ENCODE measurements around the gene GSTO2. TPM values are rescaled to one million over a fixed set of nuclear protein-coding genes. Genes with fewer than 3 reads are reported as not detected.

GSTO2 gene
- total RNA-seq, 1 donor from 2014 or later, result 1.2 TPM

- Histone ChIP-seq H3K4me1 (ENCODE audit: insufficient read depth, low read length) (peaks cover 19% of the 10 kb centered on the region), H2AFZ (ENCODE audit: low read depth, low read length) (peak overlapping the region; percentile 37), H3K27me3 (ENCODE audit: insufficient read depth, low read length) (no peaks in the 10 kb centered on the region), H3K9ac (ENCODE audit: low read length) (peak overlapping the region; percentile 20), H3K4me3 (ENCODE audit: insufficient read depth, low read depth, low read length) (peak overlapping the region; percentile 17), H3K36me3 (ENCODE audit: insufficient read depth, low read length) (no peaks in the 10 kb centered on the region), H4K20me1 (ENCODE audit: insufficient read depth, low read length) (no peaks in the 10 kb centered on the region), H3K79me2 (ENCODE audit: insufficient read depth, low read length) (no peaks in the 10 kb centered on the region), H3K27ac (ENCODE audit: low read depth, low read length) (no peak overlapping the region), H3K9me3 (ENCODE audit: insufficient read depth, low read depth, low read length) (no peaks in the 10 kb centered on the region), H3K4me2 (ENCODE audit: low read length) (peak overlapping the region; percentile 71)
- Mint-ChIP-seq H3K27ac (ENCODE audit: unreplicated experiment) (no peak overlapping the region), H3K36me3 (ENCODE audit: low read depth, unreplicated experiment) (no peaks in the 10 kb centered on the region), H3K27me3 (ENCODE audit: low read depth, unreplicated experiment) (peaks cover 4% of the 10 kb centered on the region), H3K4me3 (ENCODE audit: unreplicated experiment) (no peak overlapping the region), H3K4me1 (ENCODE audit: low read depth, unreplicated experiment) (peaks cover 9% of the 10 kb centered on the region), H3K9me3 (ENCODE audit: unreplicated experiment) (no peaks in the 10 kb centered on the region)
- DNase-seq (ENCODE audit: low read depth), result peak; percentile 54
- peak; percentile 91 for FAIRE-seq
- TF ChIP-seq EZH2 (IDR thresholded peaks at IDR 0.05; ENCODE audit: insufficient read depth, low read length), result no peak
- peak; percentile 59 for TF ChIP-seq CTCF (IDR thresholded peaks at IDR 0.05; ENCODE audit: insufficient read depth, low read depth, low read length)
Measured at GRCh38 chr10:104350127-104350635, 81.2 kb downstream of the GSTO2 start.

DNA sequence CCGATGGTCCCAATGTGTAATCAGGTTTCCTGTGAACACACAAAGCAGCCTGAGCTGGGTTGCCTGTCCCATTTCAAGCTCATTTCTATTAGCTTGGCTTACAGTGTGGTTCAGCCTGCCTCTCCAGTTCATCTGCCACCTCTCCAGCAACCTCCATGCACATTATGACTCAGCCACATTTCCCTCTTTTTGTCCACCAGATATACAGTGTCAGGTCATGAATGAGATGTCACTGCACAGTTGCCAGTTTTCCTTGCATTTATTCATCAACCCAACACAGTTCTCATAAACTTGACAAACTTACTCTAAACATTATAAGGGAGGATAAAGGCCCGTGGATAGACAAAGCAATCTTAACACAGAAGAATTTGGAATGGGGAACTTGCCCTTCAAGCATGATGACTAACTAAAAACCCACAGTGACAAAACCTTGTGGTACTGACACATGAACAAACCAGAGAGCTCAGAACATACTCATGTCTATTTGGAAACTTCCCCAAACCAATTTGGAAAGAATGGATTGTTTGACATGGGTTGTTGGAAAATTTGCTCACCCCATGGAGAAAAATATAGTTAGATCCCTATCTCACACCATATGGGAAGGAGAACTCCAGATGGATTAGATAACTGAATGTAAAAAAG is 82.2 kb downstream of the GSTO2 start:
- Histone ChIP-seq H3K36me3 (ENCODE audit: insufficient read depth, low read length) (no peaks in the 10 kb centered on the region), H4K20me1 (ENCODE audit: insufficient read depth, low read length) (no peaks in the 10 kb centered on the region), H3K4me2 (ENCODE audit: low read length) (peak overlapping the region; percentile 17), H3K4me3 (ENCODE audit: insufficient read depth, low read depth, low read length) (no peak overlapping the region), H3K9ac (ENCODE audit: low read length) (peak overlapping the region; percentile 3), H3K79me2 (ENCODE audit: insufficient read depth, low read length) (no peaks in the 10 kb centered on the region), H3K27ac (ENCODE audit: low read depth, low read length) (peak overlapping the region; percentile 38), H2AFZ (ENCODE audit: low read depth, low read length) (no peak overlapping the region), H3K9me3 (ENCODE audit: insufficient read depth, low read depth, low read length) (no peaks in the 10 kb centered on the region), H3K4me1 (ENCODE audit: insufficient read depth, low read length) (peaks cover 19% of the 10 kb centered on the region), H3K27me3 (ENCODE audit: insufficient read depth, low read length) (no peaks in the 10 kb centered on the region)
- TF ChIP-seq EZH2 (IDR thresholded peaks at IDR 0.05; ENCODE audit: insufficient read depth, low read length) (no peak), CTCF (IDR thresholded peaks at IDR 0.05; ENCODE audit: insufficient read depth, low read depth, low read length) (no peak)
- no peaks in the 10 kb centered on the region for H3K36me3 Mint-ChIP-seq (ENCODE audit: low read depth, unreplicated experiment)
- no peak overlapping the region for H3K4me3 Mint-ChIP-seq (ENCODE audit: unreplicated experiment)
- peak overlapping the region; percentile 79 for H3K27ac Mint-ChIP-seq (ENCODE audit: unreplicated experiment)
- H3K9me3 Mint-ChIP-seq (ENCODE audit: unreplicated experiment), result no peaks in the 10 kb centered on the region
- peak; percentile 9 for FAIRE-seq
- DNase-seq (ENCODE audit: low read depth), result peak; percentile 80
- peaks cover 4% of the 10 kb centered on the region for H3K27me3 Mint-ChIP-seq (ENCODE audit: low read depth, unreplicated experiment)
- H3K4me1 Mint-ChIP-seq (ENCODE audit: low read depth, unreplicated experiment), result peaks cover 9% of the 10 kb centered on the region

DNA sequence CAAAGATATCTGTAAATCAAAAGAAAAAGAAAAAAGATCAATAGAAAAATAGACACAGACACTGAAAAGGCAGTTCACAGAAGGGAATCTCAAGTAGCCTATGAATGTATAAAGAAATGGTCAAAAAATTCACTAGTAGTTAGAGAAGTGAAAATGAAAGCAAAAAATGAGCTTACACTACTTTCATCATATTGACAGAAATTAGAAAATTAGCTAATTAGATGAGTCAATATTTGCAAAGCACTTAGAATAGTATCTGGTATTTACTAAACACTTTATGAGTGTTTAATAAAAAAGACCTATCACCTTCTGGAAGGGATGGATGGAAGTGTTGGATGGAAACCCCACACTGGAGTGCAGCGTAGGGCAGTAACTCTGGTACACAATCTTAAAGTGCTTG is 82.9 kb downstream of the GSTO2 start:
- H3K36me3 ChIP-seq (ENCODE audit: insufficient read depth, low read length), result no peaks in the 10 kb centered on the region
- H3K9me3 ChIP-seq (ENCODE audit: insufficient read depth, low read depth, low read length), result no peaks in the 10 kb centered on the region
- Mint-ChIP-seq H3K4me1 (ENCODE audit: low read depth, unreplicated experiment) (peaks cover 9% of the 10 kb centered on the region), H3K9me3 (ENCODE audit: unreplicated experiment) (no peaks in the 10 kb centered on the region), H3K27ac (ENCODE audit: unreplicated experiment) (no peak overlapping the region), H3K27me3 (ENCODE audit: low read depth, unreplicated experiment) (peaks cover 4% of the 10 kb centered on the region), H3K36me3 (ENCODE audit: low read depth, unreplicated experiment) (no peaks in the 10 kb centered on the region), H3K4me3 (ENCODE audit: unreplicated experiment) (no peak overlapping the region)
- H3K4me1 ChIP-seq (ENCODE audit: insufficient read depth, low read length), result peaks cover 19% of the 10 kb centered on the region
- TF ChIP-seq CTCF (IDR thresholded peaks at IDR 0.05; ENCODE audit: insufficient read depth, low read depth, low read length) (no peak), EZH2 (IDR thresholded peaks at IDR 0.05; ENCODE audit: insufficient read depth, low read length) (no peak)
- H3K9ac ChIP-seq (ENCODE audit: low read length), result no peak overlapping the region
- no peak for FAIRE-seq
- no peak overlapping the region for H3K27ac ChIP-seq (ENCODE audit: low read depth, low read length)
- no peaks in the 10 kb centered on the region for H3K79me2 ChIP-seq (ENCODE audit: insufficient read depth, low read length)
- H3K4me3 ChIP-seq (ENCODE audit: insufficient read depth, low read depth, low read length), result no peak overlapping the region
- no peak overlapping the region for H2AFZ ChIP-seq (ENCODE audit: low read depth, low read length)
- no peaks in the 10 kb centered on the region for H4K20me1 ChIP-seq (ENCODE audit: insufficient read depth, low read length)
- H3K4me2 ChIP-seq (ENCODE audit: low read length), result no peak overlapping the region
- no peak for DNase-seq (ENCODE audit: low read depth)
- no peaks in the 10 kb centered on the region for H3K27me3 ChIP-seq (ENCODE audit: insufficient read depth, low read length)
